Liver (tissue), 9 donors: ENCODE results near the gene PDRG1. TPM values are rescaled to one million over a fixed set of nuclear protein-coding genes. Genes with fewer than 3 reads are reported as not detected.

Experiments used
- DNase-seq: peaks from one replicate; pipeline ENCODE4 v3.0.0-alpha.2; 2017; ENCODE audit warnings: low spot score
- H3K27ac ChIP-seq, 2 donors: one replicate each; pipeline ENCODE4 v1.7.0; 2013; ENCODE audit warnings: inconsistent platforms in 2 of 2, low read length in 2 of 2, control low read depth in 1 of 2, low read depth in 1 of 2, mild to moderate bottlenecking in 1 of 2
- H3K27me3 ChIP-seq, 4 donors: one replicate each; pipeline versions ENCODE4 v1.6.1 to v1.7.0; 2013; ENCODE audit warnings: low read length in 3 of 4, inconsistent platforms in 1 of 4, mild to moderate bottlenecking in 1 of 4, moderate library complexity in 1 of 4; ENCODE audit not compliant: control insufficient read depth in 4 of 4, insufficient read depth in 4 of 4
- H3K36me3 ChIP-seq, 4 donors: one replicate each; pipeline versions ENCODE4 v1.6.1 to v1.7.0; 2013; ENCODE audit warnings: low read length in 3 of 4, mild to moderate bottlenecking in 3 of 4, low read depth in 1 of 4, moderate library complexity in 1 of 4; ENCODE audit not compliant: control insufficient read depth in 4 of 4, insufficient read depth in 3 of 4
- H3K4me1 ChIP-seq, 4 donors: one replicate each; pipeline versions ENCODE4 v1.6.1 to v1.7.0; 2013; ENCODE audit warnings: low read length in 3 of 4, mild to moderate bottlenecking in 3 of 4, moderate library complexity in 1 of 4; ENCODE audit not compliant: control insufficient read depth in 4 of 4, insufficient read depth in 4 of 4
- H3K4me3 ChIP-seq, 3 donors: one replicate each; pipeline versions ENCODE4 v1.6.1 to v1.7.0; 2013; ENCODE audit warnings: low read length in 3 of 3, control low read depth in 1 of 3, low read depth in 1 of 3, mild to moderate bottlenecking in 1 of 3
- H3K9ac ChIP-seq, 2 donors: one replicate each; pipeline ENCODE4 v1.7.0; 2013; ENCODE audit warnings: low read length in 2 of 2, mild to moderate bottlenecking in 2 of 2, moderate library complexity in 2 of 2, control low read depth in 1 of 2, low read depth in 1 of 2
- H3K9me3 ChIP-seq, 4 donors: one replicate each; pipeline versions ENCODE4 v1.6.1 to v1.7.0; 2013; ENCODE audit warnings: low read length in 3 of 4; ENCODE audit not compliant: control insufficient read depth in 4 of 4
- ATF3 ChIP-seq: IDR thresholded peaks from 2 replicates; pipeline ENCODE4 v1.6.1; 2016; ENCODE audit warnings: antibody characterized with exemption
- CTCF ChIP-seq: fragments of 150-350 bp; IDR thresholded peaks from 2 replicates; pipeline ENCODE4 v1.5.1; 2017; ENCODE audit warnings: improper control_type of control experiment, low read depth, low read length; ENCODE audit not compliant: missing input control
- EGR1 ChIP-seq, 2 donors: IDR thresholded peaks; 2 replicates each; pipeline ENCODE4 v1.6.1; 2016 to 2018; ENCODE audit warnings: antibody characterized with exemption in 2 of 2, low read depth in 2 of 2
- FOXA1 ChIP-seq: IDR thresholded peaks from 2 replicates; pipeline ENCODE4 v1.6.1; 2016; ENCODE audit warnings: antibody characterized with exemption
- FOXA2 ChIP-seq: IDR thresholded peaks from 2 replicates; pipeline ENCODE4 v1.6.1; 2016; ENCODE audit warnings: antibody characterized with exemption
- GABPA ChIP-seq, 2 donors: IDR thresholded peaks in 1 of 2; conservative IDR thresholded peaks in 1 of 2; 2 replicates each; pipeline ENCODE4 v1.6.1; 2016; ENCODE audit warnings: antibody characterized with exemption in 2 of 2, mild to moderate bottlenecking in 1 of 2, moderate library complexity in 1 of 2
- HNF4A ChIP-seq, 2 donors: conservative IDR thresholded peaks; 2 replicates each; pipeline ENCODE4 v1.6.1; 2016; ENCODE audit warnings: antibody characterized with exemption in 2 of 2, mild to moderate bottlenecking in 2 of 2
- JUND ChIP-seq, 2 donors: IDR thresholded peaks; 2 replicates each; pipeline ENCODE4 v1.6.1; 2016; ENCODE audit warnings: antibody characterized with exemption in 2 of 2
- MAX ChIP-seq: IDR thresholded peaks from 2 replicates; pipeline ENCODE4 v1.6.1; 2016; ENCODE audit warnings: antibody characterized with exemption
- RAD21 ChIP-seq, 2 donors: IDR thresholded peaks; 2 replicates each; pipeline ENCODE4 v1.6.1; 2016; ENCODE audit warnings: antibody characterized with exemption in 2 of 2, mild to moderate bottlenecking in 2 of 2
- REST ChIP-seq: IDR thresholded peaks from 2 replicates; pipeline ENCODE4 v1.6.1; 2016; ENCODE audit warnings: antibody characterized with exemption, mild to moderate bottlenecking
- RXRA ChIP-seq, 2 donors: IDR thresholded peaks; 2 replicates each; pipeline ENCODE4 v1.6.1; 2017 to 2018; ENCODE audit warnings: antibody characterized with exemption in 2 of 2, mild to moderate bottlenecking in 1 of 2
- SP1 ChIP-seq: IDR thresholded peaks from 2 replicates; pipeline ENCODE4 v1.6.1; 2018; ENCODE audit warnings: antibody characterized with exemption, mild to moderate bottlenecking
- TAF1 ChIP-seq: conservative IDR thresholded peaks from 2 replicates; pipeline ENCODE4 v1.6.1; 2016; ENCODE audit warnings: antibody characterized with exemption, mild to moderate bottlenecking
- YY1 ChIP-seq: IDR thresholded peaks from 2 replicates; pipeline ENCODE4 v1.6.1; 2016; ENCODE audit warnings: antibody characterized with exemption, mild to moderate bottlenecking
- WGBS: extraction: QIAGEN DNeasy Blood & Tissue Kit; methylation state at CpG from one replicate; pipeline ENCODE4 v1.1.7; 2013; 5-methylcytosine and 5-hydroxymethylcytosine counted together
- polyA plus RNA-seq, 2 donors: library from polyadenylated mRNA; stranded (reverse) in 1 of 2; unstranded in 1 of 2; fragments of 200-250 nt in 1 of 2; fragments of >200 nt in 1 of 2; fragmentation: Nextera tagmentation in 1 of 2; extraction: Ambion mirVana in 1 of 2; gene quantifications; one replicate each; pipeline versions ENCODE4 v1.2.1 to v1.2.3, GENCODE V29; 2013 to 2015
- total RNA-seq, 2 donors: library from RNA; depleted of rRNA; stranded (reverse); fragments of >200 nt; gene quantifications; one replicate each; pipeline ENCODE4 v1.2.3, GENCODE V29; 2014
- donor health status: healthy.
- donor health status: healthy.
- donor health status: healthy.
- donor health status: healthy.
- donor health status: healthy.

Gene PDRG1
- total and polyA plus RNA-seq, 4 donors, result 2.2 to 8.0 (median 3.6) TPM

GRCh38 chr20:31934968-31935764 lies 16.7 kb downstream of the PDRG1 start:
- Histone ChIP-seq H3K36me3 (no peaks in the 10 kb centered on the region), H3K4me1 (no peaks in the 10 kb centered on the region), H3K27ac (no peak overlapping the region), H3K4me3 (no peak overlapping the region), H3K9me3 (no peaks in the 10 kb centered on the region), H3K27me3 (no peaks in the 10 kb centered on the region), H3K9ac (no peak overlapping the region)
- TF ChIP-seq JUND (IDR thresholded peaks at IDR 0.05) (no peak), TAF1 (no peak), EGR1 (IDR thresholded peaks at IDR 0.05; ENCODE audit: low read depth in 2 of 2) (no peak), REST (no peak), ATF3 (no peak), SP1 (no peak), YY1 (no peak), RXRA (IDR thresholded peaks at IDR 0.05) (no peak), CTCF (no peak), RAD21 (IDR thresholded peaks at IDR 0.05) (no peak), HNF4A (conservative IDR thresholded peaks at IDR 0.05) (no peak), FOXA1 (no peak)
- WGBS, result 68% methylated on average over 8 of the region's 8 CpGs
- no peak for DNase-seq

- TF ChIP-seq YY1, result no peak
- no peak for TF ChIP-seq SP1
- no peak for TF ChIP-seq ATF3
- TF ChIP-seq JUND (IDR thresholded peaks at IDR 0.05), result no peak
- no peak for TF ChIP-seq RAD21 (IDR thresholded peaks at IDR 0.05)
- no peak for TF ChIP-seq REST
- no peak for TF ChIP-seq MAX
- TF ChIP-seq TAF1, result no peak
- TF ChIP-seq CTCF, result no peak
- no peak for TF ChIP-seq FOXA2
- TF ChIP-seq GABPA (IDR thresholded peaks at IDR 0.05 in 1 of 2, conservative IDR thresholded peaks at IDR 0.05 in 1 of 2), result no peak
- TF ChIP-seq EGR1 (IDR thresholded peaks at IDR 0.05; ENCODE audit: low read depth in 2 of 2), result no peak
- TF ChIP-seq HNF4A (conservative IDR thresholded peaks at IDR 0.05), result no peak
- no peak for TF ChIP-seq FOXA1
- TF ChIP-seq RXRA (IDR thresholded peaks at IDR 0.05), result no peak
- no peak for DNase-seq
- Histone ChIP-seq H3K4me3 (no peak overlapping the region), H3K4me1 (no peaks in the 10 kb centered on the region), H3K9ac (no peak overlapping the region), H3K27ac (no peak overlapping the region), H3K36me3 (no peaks in the 10 kb centered on the region), H3K27me3 (no peaks in the 10 kb centered on the region), H3K9me3 (no peaks in the 10 kb centered on the region)
- WGBS, result 90% methylated on average over 14 of the region's 14 CpGs
These were observed 17.4 kb downstream of the PDRG1 start for GRCh38 chr20:31934491-31934890.
